ENCODE data around the gene JAK3. TPM values are rescaled to one million over a fixed set of nuclear protein-coding genes. Genes with fewer than 3 reads are reported as not detected.

Gene JAK3
- total and polyA plus RNA-seq, 2 of the 13 experiments (the other 11 are each of a cell fraction or from before 2014, with no cell fraction given): 3.4 to 18.6 TPM

GRCh38 chr19:17824339-17824738 is 23.4 kb downstream of the JAK3 start:
- intact Hi-C loops (cut with micrococcal nuclease; ENCODE audit: unreplicated experiment): no loop called here
- ATAC-seq: peak; percentile 35; the same call in 1 of the 3 replicates
- Histone ChIP-seq H3K9me3 (ENCODE audit: low read length) (no peaks in the 10 kb centered on the region), H3K4me2 (ENCODE audit: low read depth, low read length) (no peak overlapping the region), H2AFZ (ENCODE audit: low read length) (no peak overlapping the region), H3K36me3 (replicated peaks in 1 of 2; ENCODE audit: control insufficient read depth in 1 of 2, insufficient read depth in 2 of 2, low read length in 2 of 2) (no peaks in the 10 kb centered on the region), H4K20me1 (ENCODE audit: insufficient read depth, low read length) (no peaks in the 10 kb centered on the region), H3K27ac (ENCODE audit: extremely low read length, insufficient read depth, low read length) (no peak overlapping the region), H3K9ac (ENCODE audit: insufficient read depth, low read depth, low read length) (no peak overlapping the region), H3K79me2 (ENCODE audit: insufficient read depth, low read length) (no peaks in the 10 kb centered on the region), H3K4me3 (replicated peaks in 1 of 3; ENCODE audit: insufficient read depth in 1 of 3, low read depth in 2 of 3, low read length in 3 of 3) (no peak overlapping the region), H3K4me1 (ENCODE audit: insufficient read depth, low read length) (0 out of 2 replicates have a peak, but pooled peaks cover 7% of the 10 kb centered on the region), H3K27me3 (ENCODE audit: control insufficient read depth in 1 of 2, insufficient read depth in 2 of 2, low read length in 2 of 2) (no peaks in the 10 kb centered on the region)
- no peak for FAIRE-seq
- TF ChIP-seq POLR2A (IDR thresholded peaks at IDR 0.05; ENCODE audit: insufficient read depth in 1 of 2, low read depth in 2 of 2, low read length in 2 of 2) (no peak), ZBTB10 (CRISPR knock-in tag; IDR thresholded peaks at IDR 0.05; ENCODE audit: borderline replicate concordance) (no peak), ZNF446 (CRISPR knock-in tag; IDR thresholded peaks at IDR 0.05) (no peak), AGO2 (optimal IDR thresholded peaks at IDR 0.05; ENCODE audit: low read depth, low read length) (peak; percentile 83), ZNF598 (CRISPR knock-in tag; IDR thresholded peaks at IDR 0.05; ENCODE audit: borderline replicate concordance) (no peak), ELF4 (CRISPR knock-in tag; IDR thresholded peaks at IDR 0.05; ENCODE audit: borderline replicate concordance) (no peak)
- CTCF ChIA-PET (ENCODE audit: low intra/inter-chr PET ratio, low total read pairs): no interaction called here
- 26% methylated on average over 8 of the region's 8 CpGs for WGBS (ENCODE audit: low lambda C conversion rate)
- POLR2A ChIA-PET: interaction anchor here (1.6 kb wide), 1 partner anchor 10 kb away, joined by 3 read pairs; no protein-coding TSS in a partner anchor
- in situ Hi-C loops (cut with HindIII; ENCODE audit: extremely low pct_ligation_motif_present, low pct_unique_long_range_greater_than_20kb): no loop called here
- BruUV-seq (replicated peaks): no TSS peak
- no peak for DNase-seq (ENCODE audit: low spot score)

- Histone ChIP-seq H3K9me3 (ENCODE audit: low read length) (no peaks in the 10 kb centered on the region), H3K4me1 (ENCODE audit: insufficient read depth, low read length) (no peaks in the 10 kb centered on the region), H3K27ac (ENCODE audit: extremely low read length, insufficient read depth, low read length) (no peak within 1 kb of the TSS), H3K4me3 (replicated peaks in 1 of 3; ENCODE audit: insufficient read depth in 1 of 3, low read depth in 2 of 3, low read length in 3 of 3) (no peak within 1 kb of the TSS), H3K36me3 (replicated peaks in 1 of 2; ENCODE audit: control insufficient read depth in 1 of 2, insufficient read depth in 2 of 2, low read length in 2 of 2) (no peaks in the 10 kb centered on the region), H4K20me1 (ENCODE audit: insufficient read depth, low read length) (no peaks in the 10 kb centered on the region), H2AFZ (ENCODE audit: low read length) (no peak within 1 kb of the TSS), H3K27me3 (ENCODE audit: control insufficient read depth in 1 of 2, insufficient read depth in 2 of 2, low read length in 2 of 2) (no peaks in the 10 kb centered on the region), H3K4me2 (ENCODE audit: low read depth, low read length) (no peak within 1 kb of the TSS), H3K79me2 (ENCODE audit: insufficient read depth, low read length) (no peaks in the 10 kb centered on the region), H3K9ac (ENCODE audit: insufficient read depth, low read depth, low read length) (no peak within 1 kb of the TSS)
- FAIRE-seq: no peak
- 54% methylated on average over 14 of the region's 34 CpGs for WGBS (ENCODE audit: low lambda C conversion rate)
- TF ChIP-seq SRF (IDR thresholded peaks at IDR 0.05; ENCODE audit: low read depth, low read length): no peak
- 0 out of 2 replicates have a peak, but pooled peaks have one; percentile 11 for TF ChIP-seq ZNF768 (CRISPR knock-in tag; IDR thresholded peaks at IDR 0.05)
- peak; percentile 39; the same call in 1 of the 2 replicates for TF ChIP-seq MNT (IDR thresholded peaks at IDR 0.05)
- in situ Hi-C loops (cut with HindIII; ENCODE audit: extremely low pct_ligation_motif_present, low pct_unique_long_range_greater_than_20kb) (no loop called here), intact Hi-C loops (cut with micrococcal nuclease; ENCODE audit: unreplicated experiment) (no loop called here)
- no peak for DNase-seq (ENCODE audit: low spot score)
- ChIA-PET POLR2A (no interaction called here), CTCF (ENCODE audit: low intra/inter-chr PET ratio, low total read pairs) (no interaction called here)
- no TSS peak for BruUV-seq (replicated peaks)
- ATAC-seq: no peak
Observed at GRCh38 chr19:17821190-17821589, 26.6 kb downstream of the JAK3 start, which contains the start of gene INSL3. INSL3 (minus strand) TSS chr19:17821519; CDS start chr19:17821506, 13 bp downstream.
